HepG2 (cell line): ENCODE data around the gene RPS27L. TPM values are rescaled to one million over a fixed set of nuclear protein-coding genes. Genes with fewer than 3 reads are reported as not detected.

ENCODE experiments used
- CREB3 ChIP-seq: sonication (generic); formaldehyde crosslinking; IDR thresholded peaks from 2 replicates; pipeline ENCODE4 v1.5.0; 2020; ENCODE audit warnings: missing genetic modification reagents
- FUBP1 ChIP-seq: sonication (generic); formaldehyde crosslinking; IDR thresholded peaks from 2 replicates; pipeline ENCODE4 v1.5.1; 2020; ENCODE audit warnings: missing genetic modification reagents, mild to moderate bottlenecking, borderline replicate concordance
- MED1 ChIP-seq: sonication (generic); formaldehyde crosslinking; IDR thresholded peaks from 2 replicates; pipeline ENCODE4 v1.4.0; 2020; ENCODE audit warnings: missing genetic modification reagents
- MEIS1 ChIP-seq: sonication (generic); formaldehyde crosslinking; IDR thresholded peaks from 2 replicates; pipeline ENCODE4 v1.9.0; 2021; ENCODE audit warnings: mild to moderate bottlenecking, missing genetic modification reagents, moderate library complexity, borderline replicate concordance
- MXI1 ChIP-seq: IDR thresholded peaks from 3 replicates; pipeline ENCODE4 v1.6.1; 2012; ENCODE audit warnings: low read depth, low read length, inconsistent platforms, borderline replicate concordance
- NFIB ChIP-seq: sonication (generic); formaldehyde crosslinking; IDR thresholded peaks from 2 replicates; pipeline ENCODE4 v1.9.0; 2021; ENCODE audit warnings: missing genetic modification reagents, mild to moderate bottlenecking, borderline replicate concordance
- TCF12 ChIP-seq, 2 experiments: fragments of 450-650 bp in 1 of 2; sonication (generic) in 1 of 2; formaldehyde crosslinking in 1 of 2; IDR thresholded peaks; 2 replicates each; pipeline versions ENCODE4 v1.6.1 to v1.8.0; 2017 to 2022; ENCODE audit warnings: antibody characterized with exemption in 1 of 2, mild to moderate bottlenecking in 1 of 2, missing genetic modification reagents in 1 of 2, moderate library complexity in 1 of 2
- ZBTB46 ChIP-seq: sonication (generic); formaldehyde crosslinking; IDR thresholded peaks from 2 replicates; pipeline ENCODE4 v1.4.0; 2020; ENCODE audit warnings: mild to moderate bottlenecking, missing genetic modification reagents, borderline replicate concordance
- ZNF331 ChIP-seq: sonication (generic); formaldehyde crosslinking; IDR thresholded peaks from 2 replicates; pipeline ENCODE4 v1.4.0; 2020; ENCODE audit warnings: missing genetic modification reagents
- ZNF468 ChIP-seq: sonication (generic); formaldehyde crosslinking; IDR thresholded peaks from 2 replicates; pipeline ENCODE4 v1.8.0; 2022; ENCODE audit warnings: mild to moderate bottlenecking, moderate library complexity, missing genetic modification reagents
- ZNF530 ChIP-seq: sonication (generic); formaldehyde crosslinking; IDR thresholded peaks from 2 replicates; pipeline ENCODE4 v1.5.0; 2020; ENCODE audit warnings: low read depth, mild to moderate bottlenecking, missing genetic modification reagents
- ZNF543 ChIP-seq: sonication (generic); formaldehyde crosslinking; IDR thresholded peaks from 2 replicates; pipeline ENCODE4 v1.4.0; 2020; ENCODE audit warnings: mild to moderate bottlenecking, missing genetic modification reagents
- ZNF569 ChIP-seq: sonication (generic); formaldehyde crosslinking; IDR thresholded peaks from 2 replicates; pipeline ENCODE4 v1.5.0; 2020; ENCODE audit warnings: mild to moderate bottlenecking, missing genetic modification reagents, moderate library complexity, borderline replicate concordance
- polyA plus RNA-seq, 8 experiments: library from polyadenylated mRNA; depleted of rRNA in 3 of 8; stranded (reverse) in 7 of 8; unstranded in 1 of 8; fragments of >200 nt; fragmentation: Illumina TruSeq in 4 of 8; extraction: Trizol in 4 of 8; gene quantifications; 2 replicates each; pipeline versions ENCODE4 v1.2.1 to v1.2.3, GENCODE V29; 2011 to 2016; ENCODE audit warnings: low read depth in 4 of 8, missing spikeins in 1 of 8, mixed read lengths in 1 of 8; ENCODE audit not compliant: insufficient read depth in 1 of 8
- total RNA-seq, 5 experiments: library from RNA; depleted of rRNA; stranded (reverse); fragments of >200 nt; fragmentation: Illumina TruSeq; extraction: Trizol; gene quantifications; 2 replicates each; pipeline ENCODE4 v1.2.3, GENCODE V29; 2016; ENCODE audit warnings: low read depth in 1 of 5
- TF ChIP-seq, protein P1 (sequence below): IDR thresholded peaks from 2 replicates; pipeline ENCODE4 v1.4.0; 2020; ENCODE audit warnings: mild to moderate bottlenecking, missing genetic modification reagents
- TF ChIP-seq, protein P2 (sequence below): sonication (generic); formaldehyde crosslinking; conservative IDR thresholded peaks from 2 replicates; pipeline ENCODE4 v1.4.0; 2020; ENCODE audit warnings: missing genetic modification reagents

RPS27L gene
- total and polyA plus RNA-seq, 2 of the 13 experiments (the other 11 are each of a cell fraction or from before 2014, with no cell fraction given): 231 to 433 TPM

DNA sequence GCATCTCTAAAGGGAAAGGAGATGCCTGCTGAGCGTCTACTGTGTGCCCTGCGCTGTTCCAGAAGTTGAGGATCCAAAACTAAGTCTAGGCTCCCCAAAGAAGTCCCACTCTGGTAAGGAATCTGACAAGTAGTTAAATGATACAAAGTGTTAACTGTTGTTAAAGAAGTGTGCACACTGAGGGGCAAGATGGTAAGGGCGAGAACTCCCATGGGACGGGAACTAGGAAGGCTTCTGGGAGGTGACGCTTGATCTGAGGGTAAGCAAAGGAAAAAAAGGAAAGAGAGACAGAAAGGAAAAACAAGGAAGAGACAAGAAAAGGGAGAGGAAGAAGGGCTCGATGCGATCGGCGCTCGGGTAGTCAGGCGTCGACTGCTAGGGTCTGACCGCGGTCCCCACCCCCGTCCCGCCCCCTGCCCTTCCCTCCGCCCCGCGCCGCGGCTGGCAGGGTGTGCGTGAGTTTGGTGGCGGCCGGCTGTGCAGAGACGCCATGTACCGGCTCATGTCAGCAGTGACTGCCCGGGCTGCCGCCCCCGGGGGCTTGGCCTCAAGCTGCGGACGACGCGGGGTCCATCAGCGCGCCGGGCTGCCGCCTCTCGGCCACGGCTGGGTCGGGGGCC, 35.8 kb downstream of the RPS27L start, which contains the start of gene LACTB (continued):
- TF ChIP-seq, protein P1, sequence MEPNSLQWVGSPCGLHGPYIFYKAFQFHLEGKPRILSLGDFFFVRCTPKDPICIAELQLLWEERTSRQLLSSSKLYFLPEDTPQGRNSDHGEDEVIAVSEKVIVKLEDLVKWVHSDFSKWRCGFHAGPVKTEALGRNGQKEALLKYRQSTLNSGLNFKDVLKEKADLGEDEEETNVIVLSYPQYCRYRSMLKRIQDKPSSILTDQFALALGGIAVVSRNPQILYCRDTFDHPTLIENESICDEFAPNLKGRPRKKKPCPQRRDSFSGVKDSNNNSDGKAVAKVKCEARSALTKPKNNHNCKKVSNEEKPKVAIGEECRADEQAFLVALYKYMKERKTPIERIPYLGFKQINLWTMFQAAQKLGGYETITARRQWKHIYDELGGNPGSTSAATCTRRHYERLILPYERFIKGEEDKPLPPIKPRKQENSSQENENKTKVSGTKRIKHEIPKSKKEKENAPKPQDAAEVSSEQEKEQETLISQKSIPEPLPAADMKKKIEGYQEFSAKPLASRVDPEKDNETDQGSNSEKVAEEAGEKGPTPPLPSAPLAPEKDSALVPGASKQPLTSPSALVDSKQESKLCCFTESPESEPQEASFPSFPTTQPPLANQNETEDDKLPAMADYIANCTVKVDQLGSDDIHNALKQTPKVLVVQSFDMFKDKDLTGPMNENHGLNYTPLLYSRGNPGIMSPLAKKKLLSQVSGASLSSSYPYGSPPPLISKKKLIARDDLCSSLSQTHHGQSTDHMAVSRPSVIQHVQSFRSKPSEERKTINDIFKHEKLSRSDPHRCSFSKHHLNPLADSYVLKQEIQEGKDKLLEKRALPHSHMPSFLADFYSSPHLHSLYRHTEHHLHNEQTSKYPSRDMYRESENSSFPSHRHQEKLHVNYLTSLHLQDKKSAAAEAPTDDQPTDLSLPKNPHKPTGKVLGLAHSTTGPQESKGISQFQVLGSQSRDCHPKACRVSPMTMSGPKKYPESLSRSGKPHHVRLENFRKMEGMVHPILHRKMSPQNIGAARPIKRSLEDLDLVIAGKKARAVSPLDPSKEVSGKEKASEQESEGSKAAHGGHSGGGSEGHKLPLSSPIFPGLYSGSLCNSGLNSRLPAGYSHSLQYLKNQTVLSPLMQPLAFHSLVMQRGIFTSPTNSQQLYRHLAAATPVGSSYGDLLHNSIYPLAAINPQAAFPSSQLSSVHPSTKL (CRISPR knock-in tag): peak; percentile 39; the same call in 1 of the 2 replicates
- TF ChIP-seq ZBTB46 (CRISPR knock-in tag): no peak
- TF ChIP-seq ZNF468: no peak
- TF ChIP-seq ZNF331 (CRISPR knock-in tag): peak; percentile 52; the same call in 1 of the 2 replicates
- TF ChIP-seq ZNF569: no peak
- TF ChIP-seq ZNF543 (CRISPR knock-in tag): no peak
- no peak for TF ChIP-seq ZNF530 (CRISPR knock-in tag)
- no peak for TF ChIP-seq NFIB (CRISPR knock-in tag)
- TF ChIP-seq TCF12 (IDR thresholded peaks at IDR 0.05): no peak
- no peak for TF ChIP-seq TCF12 (CRISPR knock-in tag; IDR thresholded peaks at IDR 0.05)
- TF ChIP-seq FUBP1: no peak
- TF ChIP-seq MEIS1 (CRISPR knock-in tag): peak; percentile 28; the same call in 1 of the 2 replicates
- peak; percentile 47; the same call in 1 of the 2 replicates for TF ChIP-seq MED1
- TF ChIP-seq CREB3 (CRISPR knock-in tag): no peak
- TF ChIP-seq, protein P2, sequence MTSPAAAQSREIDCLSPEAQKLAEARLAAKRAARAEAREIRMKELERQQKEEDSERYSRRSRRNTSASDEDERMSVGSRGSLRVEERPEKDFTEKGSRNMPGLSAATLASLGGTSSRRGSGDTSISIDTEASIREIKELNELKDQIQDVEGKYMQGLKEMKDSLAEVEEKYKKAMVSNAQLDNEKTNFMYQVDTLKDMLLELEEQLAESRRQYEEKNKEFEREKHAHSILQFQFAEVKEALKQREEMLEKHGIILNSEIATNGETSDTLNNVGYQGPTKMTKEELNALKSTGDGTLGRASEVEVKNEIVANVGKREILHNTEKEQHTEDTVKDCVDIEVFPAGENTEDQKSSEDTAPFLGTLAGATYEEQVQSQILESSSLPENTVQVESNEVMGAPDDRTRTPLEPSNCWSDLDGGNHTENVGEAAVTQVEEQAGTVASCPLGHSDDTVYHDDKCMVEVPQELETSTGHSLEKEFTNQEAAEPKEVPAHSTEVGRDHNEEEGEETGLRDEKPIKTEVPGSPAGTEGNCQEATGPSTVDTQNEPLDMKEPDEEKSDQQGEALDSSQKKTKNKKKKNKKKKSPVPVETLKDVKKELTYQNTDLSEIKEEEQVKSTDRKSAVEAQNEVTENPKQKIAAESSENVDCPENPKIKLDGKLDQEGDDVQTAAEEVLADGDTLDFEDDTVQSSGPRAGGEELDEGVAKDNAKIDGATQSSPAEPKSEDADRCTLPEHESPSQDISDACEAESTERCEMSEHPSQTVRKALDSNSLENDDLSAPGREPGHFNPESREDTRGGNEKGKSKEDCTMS (CRISPR knock-in tag): no peak
- no peak; the same call in 2 of the 3 replicates for TF ChIP-seq MXI1
